PC-9 (cell line): Measurements from ENCODE around the gene HAGH.

ENCODE experiments used
- EZH2 ChIP-seq: fragments of 200-600 bp; sonication (generic); IDR thresholded peaks from 2 replicates; pipeline ENCODE4 v1.8.0; 2017; ENCODE audit warnings: antibody characterized with exemption, low read depth
- TF ChIP-seq, protein P1 (sequence below): fragments of 200-600 bp; sonication (generic); conservative IDR thresholded peaks from 2 replicates; pipeline ENCODE4 v1.6.1; 2017; ENCODE audit warnings: mixed run types, antibody characterized with exemption, mild to moderate bottlenecking, moderate library complexity

DNA sequence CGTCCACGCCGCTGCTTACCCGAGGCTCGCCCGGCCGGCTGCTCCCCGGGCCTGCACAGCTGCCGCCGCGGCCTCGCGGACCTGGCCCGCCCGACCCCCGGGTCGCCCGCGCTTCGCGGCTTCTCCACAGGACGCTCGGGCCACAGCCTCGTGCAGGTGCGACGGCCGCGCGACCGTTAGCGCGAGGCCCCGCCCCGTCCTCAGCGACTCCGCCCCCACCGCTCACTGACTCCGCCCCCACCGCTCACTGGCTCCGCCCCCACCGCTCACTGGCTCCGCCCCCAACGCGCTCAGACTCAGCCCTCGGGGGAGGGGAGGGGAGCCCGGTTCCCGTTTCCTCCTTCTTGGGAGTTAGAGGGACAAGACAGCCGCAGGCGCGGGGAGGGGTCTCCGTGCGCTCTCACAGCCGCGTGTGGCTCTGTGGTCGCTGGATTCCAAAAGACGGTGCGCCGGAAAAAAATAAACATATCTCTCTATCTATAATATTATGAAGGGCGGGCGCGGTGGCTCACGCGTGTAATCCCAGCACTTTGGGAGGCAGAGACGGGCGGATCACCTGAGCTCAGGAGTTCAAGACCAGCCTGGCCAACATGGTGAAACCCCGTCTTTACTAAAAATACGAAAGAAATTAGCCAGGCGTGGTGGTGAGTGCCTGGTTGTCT is 45.5 kb upstream of the HAGH start, which contains the start of gene MEIOB:
- TF ChIP-seq, protein P1, sequence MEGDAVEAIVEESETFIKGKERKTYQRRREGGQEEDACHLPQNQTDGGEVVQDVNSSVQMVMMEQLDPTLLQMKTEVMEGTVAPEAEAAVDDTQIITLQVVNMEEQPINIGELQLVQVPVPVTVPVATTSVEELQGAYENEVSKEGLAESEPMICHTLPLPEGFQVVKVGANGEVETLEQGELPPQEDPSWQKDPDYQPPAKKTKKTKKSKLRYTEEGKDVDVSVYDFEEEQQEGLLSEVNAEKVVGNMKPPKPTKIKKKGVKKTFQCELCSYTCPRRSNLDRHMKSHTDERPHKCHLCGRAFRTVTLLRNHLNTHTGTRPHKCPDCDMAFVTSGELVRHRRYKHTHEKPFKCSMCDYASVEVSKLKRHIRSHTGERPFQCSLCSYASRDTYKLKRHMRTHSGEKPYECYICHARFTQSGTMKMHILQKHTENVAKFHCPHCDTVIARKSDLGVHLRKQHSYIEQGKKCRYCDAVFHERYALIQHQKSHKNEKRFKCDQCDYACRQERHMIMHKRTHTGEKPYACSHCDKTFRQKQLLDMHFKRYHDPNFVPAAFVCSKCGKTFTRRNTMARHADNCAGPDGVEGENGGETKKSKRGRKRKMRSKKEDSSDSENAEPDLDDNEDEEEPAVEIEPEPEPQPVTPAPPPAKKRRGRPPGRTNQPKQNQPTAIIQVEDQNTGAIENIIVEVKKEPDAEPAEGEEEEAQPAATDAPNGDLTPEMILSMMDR: no peak
- TF ChIP-seq EZH2: no peak
